HG03460 (cell line): Measurements from ENCODE around the gene BMI1.
"Not testable (repeated sequence)": the region's sequence is repeated elsewhere in the genome, so short reads cannot be mapped to it uniquely, and the experiment has no call there.

Experiments used
- ATAC-seq: cut with Tn5 transposase; IDR thresholded peaks from one replicate; pipeline ENCODE4 v1.9.1; 2021; ENCODE audit not compliant: unreplicated experiment

BMI1 gene

GRCh38 chr10:22320591-22321155, at the start of gene BMI1:
TSS of gene BMI1 (plus strand) at chr10:22321099. CDS start at chr10:22326450, 5,351 bp downstream.
- no peak for ATAC-seq

GRCh38 chr10:22271786-22272185, 49.1 kb upstream of the BMI1 start:
- no peak for ATAC-seq

- ATAC-seq: no peak
Measured at GRCh38 chr10:22278441-22278782, 42.5 kb upstream of the BMI1 start.

GRCh38 chr10:22280078-22280477, 40.8 kb upstream of the BMI1 start:
- no peak for ATAC-seq

- ATAC-seq: no peak
Measured at GRCh38 chr10:22285130-22285529, 35.8 kb upstream of the BMI1 start.

GRCh38 chr10:22293747-22294404, 27.0 kb upstream of the BMI1 start:
- ATAC-seq: no peak

- ATAC-seq: no peak
Measured at GRCh38 chr10:22294694-22295093, 26.2 kb upstream of the BMI1 start.

GRCh38 chr10:22301193-22301592, 19.7 kb upstream of the BMI1 start:
- no peak for ATAC-seq

GRCh38 chr10:22303461-22303860, 17.4 kb upstream of the BMI1 start:
- ATAC-seq: no peak

GRCh38 chr10:22305721-22306120, 15.2 kb upstream of the BMI1 start:
- ATAC-seq: no peak

- peak; percentile 92 for ATAC-seq
Measured at GRCh38 chr10:22308390-22308789, 12.5 kb upstream of the BMI1 start.

GRCh38 chr10:22309180-22310000, 11.5 kb upstream of the BMI1 start:
- ATAC-seq: no peak

GRCh38 chr10:22310012-22310411, 10.9 kb upstream of the BMI1 start:
- not testable (repeated sequence) for ATAC-seq

- no peak for ATAC-seq
Measured at GRCh38 chr10:22310928-22311327, 10.0 kb upstream of the BMI1 start.

GRCh38 chr10:22314852-22315251, 6.0 kb upstream of the BMI1 start:
- no peak for ATAC-seq

- peak; percentile 11 for ATAC-seq
Measured at GRCh38 chr10:22315455-22316285, 5.2 kb upstream of the BMI1 start.

- peak; percentile 58 for ATAC-seq
Measured at GRCh38 chr10:22316286-22317075, 4.4 kb upstream of the BMI1 start, which contains the start of gene COMMD3. TSS of gene COMMD3 (plus strand) at chr10:22316388. CDS start at chr10:22316418, 30 bp downstream.

GRCh38 chr10:22317076-22317370, 3.9 kb upstream of the BMI1 start:
- ATAC-seq: peak; percentile 25

- ATAC-seq: no peak
Measured at GRCh38 chr10:22317771-22318565, 2.9 kb upstream of the BMI1 start.

- ATAC-seq: no peak
Measured at GRCh38 chr10:22318772-22319171, 2.1 kb upstream of the BMI1 start.
